SK-N-SH treated with all-trans-retinoic acid at 6 μM for 48 hours (cell line): ENCODE results near the gene POLR1E.

Experiments used
- ATAC-seq: fragments of 200-7000 bp; cut with Tn5 transposase; 3 replicates; pipeline ENCODE4 v1.9.1; 2020; ENCODE audit warnings: mild to moderate bottlenecking, moderate library complexity
- ARNTL ChIP-seq: fragments of 450-650 bp; formaldehyde crosslinking; IDR thresholded peaks from 2 replicates; pipeline ENCODE4 v1.5.0; 2020; ENCODE audit warnings: low read depth, mild to moderate bottlenecking, moderate library complexity, borderline replicate concordance
- BACH2 ChIP-seq: fragments of 250-450 bp; sonication (Bioruptor Pico); IDR thresholded peaks from 2 replicates; pipeline ENCODE4 v1.9.0; 2021; ENCODE audit warnings: mild to moderate bottlenecking, borderline replicate concordance
- CSDC2 ChIP-seq: fragments of 250-450 bp; sonication (Bioruptor Pico); IDR thresholded peaks from 2 replicates; pipeline ENCODE4 v1.5.0; 2020; ENCODE audit warnings: mild to moderate bottlenecking, moderate library complexity
- ESRRG ChIP-seq: fragments of 250-450 bp; sonication (Bioruptor Pico); IDR thresholded peaks from 2 replicates; pipeline ENCODE4 v1.6.1; 2021; ENCODE audit warnings: mild to moderate bottlenecking
- GLIS3 ChIP-seq: fragments of 250-450 bp; sonication (Bioruptor Pico); IDR thresholded peaks from 2 replicates; pipeline ENCODE4 v1.5.0; 2020; ENCODE audit warnings: mild to moderate bottlenecking, moderate library complexity
- ISL1 ChIP-seq: fragments of 250-450 bp; sonication (Bioruptor Pico); IDR thresholded peaks from 2 replicates; pipeline ENCODE4 v2.1.2; 2022; ENCODE audit warnings: mild to moderate bottlenecking, moderate library complexity
- OSR1 ChIP-seq: fragments of 250-450 bp; sonication (Bioruptor Pico); IDR thresholded peaks from 2 replicates; pipeline ENCODE4 v1.8.0; 2022; ENCODE audit warnings: moderate library complexity, mild to moderate bottlenecking, inconsistent platforms
- PPARA ChIP-seq: fragments of 250-450 bp; sonication (Bioruptor Pico); IDR thresholded peaks from 2 replicates; pipeline ENCODE4 v1.5.0; 2020; ENCODE audit warnings: mild to moderate bottlenecking, borderline replicate concordance
- RARB ChIP-seq: fragments of 250-450 bp; sonication (Bioruptor Pico); IDR thresholded peaks from 2 replicates; pipeline ENCODE4 v1.8.0; 2021; ENCODE audit warnings: mild to moderate bottlenecking, moderate library complexity
- SNAI2 ChIP-seq: fragments of 250-450 bp; sonication (Bioruptor Pico); IDR thresholded peaks from 2 replicates; pipeline ENCODE4 v1.5.0; 2020; ENCODE audit warnings: mild to moderate bottlenecking, moderate library complexity
- TCF4 ChIP-seq: fragments of 250-450 bp; sonication (Bioruptor Pico); IDR thresholded peaks from 2 replicates; pipeline ENCODE4 v1.8.0; 2021; ENCODE audit warnings: mild to moderate bottlenecking, moderate library complexity, borderline replicate concordance
- TOX ChIP-seq: fragments of 250-450 bp; sonication (Bioruptor Pico); IDR thresholded peaks from 2 replicates; pipeline ENCODE4 v1.8.0; 2021; ENCODE audit warnings: mild to moderate bottlenecking, moderate library complexity, borderline replicate concordance
- ZC3H10 ChIP-seq: fragments of 250-450 bp; sonication (Bioruptor Pico); IDR thresholded peaks from 2 replicates; pipeline ENCODE4 v1.5.1; 2021; ENCODE audit warnings: mild to moderate bottlenecking, moderate library complexity
- ZFP3 ChIP-seq: fragments of 250-450 bp; sonication (Bioruptor Pico); IDR thresholded peaks from 2 replicates; pipeline ENCODE4 v1.5.0; 2020; ENCODE audit warnings: mild to moderate bottlenecking, moderate library complexity
- ZFP30 ChIP-seq: fragments of 450-650 bp; formaldehyde crosslinking; IDR thresholded peaks from 2 replicates; pipeline ENCODE4 v1.5.0; 2022; ENCODE audit warnings: mild to moderate bottlenecking, moderate library complexity
- ZNF565 ChIP-seq: fragments of 450-650 bp; formaldehyde crosslinking; conservative IDR thresholded peaks from 2 replicates; pipeline ENCODE4 v1.5.0; 2020; ENCODE audit warnings: low read depth, mild to moderate bottlenecking, moderate library complexity
- ZNF70 ChIP-seq: fragments of 450-650 bp; formaldehyde crosslinking; IDR thresholded peaks from 2 replicates; pipeline ENCODE4 v1.5.0; 2020; ENCODE audit warnings: mild to moderate bottlenecking, moderate library complexity
- ZNF8 ChIP-seq: fragments of 450-650 bp; formaldehyde crosslinking; IDR thresholded peaks from 2 replicates; pipeline ENCODE4 v1.5.0; 2020; ENCODE audit warnings: mild to moderate bottlenecking, moderate library complexity
- TF ChIP-seq, protein P1 (sequence below): fragments of 250-450 bp; sonication (Bioruptor Pico); IDR thresholded peaks from 2 replicates; pipeline ENCODE4 v1.8.0; 2021; ENCODE audit warnings: low read depth, mild to moderate bottlenecking, moderate library complexity, borderline replicate concordance
- TF ChIP-seq, protein P2 (sequence below): fragments of 250-450 bp; sonication (Bioruptor Pico); IDR thresholded peaks from 2 replicates; pipeline ENCODE4 v1.5.1; 2021; ENCODE audit warnings: mild to moderate bottlenecking, moderate library complexity
- TF ChIP-seq, protein P3 (sequence below): fragments of 250-450 bp; sonication (Bioruptor Pico); IDR thresholded peaks from 2 replicates; pipeline ENCODE4 v1.8.0; 2020; ENCODE audit warnings: mild to moderate bottlenecking, moderate library complexity, borderline replicate concordance
- TF ChIP-seq, protein P4 (sequence below): fragments of 250-450 bp; sonication (Bioruptor Pico); IDR thresholded peaks from 2 replicates; pipeline ENCODE4 v1.5.0; 2020; ENCODE audit warnings: mild to moderate bottlenecking, moderate library complexity

POLR1E gene

DNA sequence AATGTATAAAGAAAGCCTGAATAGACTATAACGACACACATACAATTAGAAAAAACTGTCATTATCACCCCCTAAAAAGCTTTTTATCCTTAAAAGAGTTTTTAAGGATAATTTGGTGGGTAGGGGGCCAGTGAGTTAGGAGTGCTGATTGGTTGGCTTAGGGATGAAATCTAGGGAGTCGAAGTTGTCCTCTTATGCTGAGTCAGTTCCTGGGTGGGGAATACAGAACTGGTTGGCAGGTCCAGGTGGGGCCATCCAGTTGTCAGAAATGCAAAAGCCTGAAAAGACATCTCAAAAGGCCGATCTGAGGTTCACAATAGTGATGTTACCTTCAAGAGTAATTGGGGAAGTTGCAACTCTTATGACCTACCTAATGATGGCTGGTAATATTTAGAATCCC is 34.1 kb upstream of the POLR1E start:
- TF ChIP-seq TCF4 (CRISPR knock-in tag) = no peak
- TF ChIP-seq, protein P1, sequence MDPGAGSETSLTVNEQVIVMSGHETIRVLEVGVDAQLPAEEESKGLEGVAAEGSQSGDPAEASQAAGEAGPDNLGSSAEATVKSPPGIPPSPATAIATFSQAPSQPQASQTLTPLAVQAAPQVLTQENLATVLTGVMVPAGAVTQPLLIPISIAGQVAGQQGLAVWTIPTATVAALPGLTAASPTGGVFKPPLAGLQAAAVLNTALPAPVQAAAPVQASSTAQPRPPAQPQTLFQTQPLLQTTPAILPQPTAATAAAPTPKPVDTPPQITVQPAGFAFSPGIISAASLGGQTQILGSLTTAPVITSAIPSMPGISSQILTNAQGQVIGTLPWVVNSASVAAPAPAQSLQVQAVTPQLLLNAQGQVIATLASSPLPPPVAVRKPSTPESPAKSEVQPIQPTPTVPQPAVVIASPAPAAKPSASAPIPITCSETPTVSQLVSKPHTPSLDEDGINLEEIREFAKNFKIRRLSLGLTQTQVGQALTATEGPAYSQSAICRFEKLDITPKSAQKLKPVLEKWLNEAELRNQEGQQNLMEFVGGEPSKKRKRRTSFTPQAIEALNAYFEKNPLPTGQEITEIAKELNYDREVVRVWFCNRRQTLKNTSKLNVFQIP = no peak
- TF ChIP-seq ZFP3 (CRISPR knock-in tag) = no peak
- no peak for TF ChIP-seq OSR1 (CRISPR knock-in tag)
- no peak for TF ChIP-seq CSDC2
- TF ChIP-seq PPARA (CRISPR knock-in tag) = no peak
- TF ChIP-seq GLIS3 (CRISPR knock-in tag) = no peak
- TF ChIP-seq ESRRG (CRISPR knock-in tag) = no peak
- no peak for TF ChIP-seq SNAI2 (CRISPR knock-in tag)
- TF ChIP-seq, protein P2, sequence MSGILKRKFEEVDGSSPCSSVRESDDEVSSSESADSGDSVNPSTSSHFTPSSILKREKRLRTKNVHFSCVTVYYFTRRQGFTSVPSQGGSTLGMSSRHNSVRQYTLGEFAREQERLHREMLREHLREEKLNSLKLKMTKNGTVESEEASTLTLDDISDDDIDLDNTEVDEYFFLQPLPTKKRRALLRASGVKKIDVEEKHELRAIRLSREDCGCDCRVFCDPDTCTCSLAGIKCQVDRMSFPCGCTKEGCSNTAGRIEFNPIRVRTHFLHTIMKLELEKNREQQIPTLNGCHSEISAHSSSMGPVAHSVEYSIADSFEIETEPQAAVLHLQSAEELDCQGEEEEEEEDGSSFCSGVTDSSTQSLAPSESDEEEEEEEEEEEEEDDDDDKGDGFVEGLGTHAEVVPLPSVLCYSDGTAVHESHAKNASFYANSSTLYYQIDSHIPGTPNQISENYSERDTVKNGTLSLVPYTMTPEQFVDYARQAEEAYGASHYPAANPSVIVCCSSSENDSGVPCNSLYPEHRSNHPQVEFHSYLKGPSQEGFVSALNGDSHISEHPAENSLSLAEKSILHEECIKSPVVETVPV (CRISPR knock-in tag) = no peak
- TF ChIP-seq ISL1 (CRISPR knock-in tag) = no peak
- TF ChIP-seq ZNF70 (CRISPR knock-in tag) = no peak
- TF ChIP-seq, protein P3, sequence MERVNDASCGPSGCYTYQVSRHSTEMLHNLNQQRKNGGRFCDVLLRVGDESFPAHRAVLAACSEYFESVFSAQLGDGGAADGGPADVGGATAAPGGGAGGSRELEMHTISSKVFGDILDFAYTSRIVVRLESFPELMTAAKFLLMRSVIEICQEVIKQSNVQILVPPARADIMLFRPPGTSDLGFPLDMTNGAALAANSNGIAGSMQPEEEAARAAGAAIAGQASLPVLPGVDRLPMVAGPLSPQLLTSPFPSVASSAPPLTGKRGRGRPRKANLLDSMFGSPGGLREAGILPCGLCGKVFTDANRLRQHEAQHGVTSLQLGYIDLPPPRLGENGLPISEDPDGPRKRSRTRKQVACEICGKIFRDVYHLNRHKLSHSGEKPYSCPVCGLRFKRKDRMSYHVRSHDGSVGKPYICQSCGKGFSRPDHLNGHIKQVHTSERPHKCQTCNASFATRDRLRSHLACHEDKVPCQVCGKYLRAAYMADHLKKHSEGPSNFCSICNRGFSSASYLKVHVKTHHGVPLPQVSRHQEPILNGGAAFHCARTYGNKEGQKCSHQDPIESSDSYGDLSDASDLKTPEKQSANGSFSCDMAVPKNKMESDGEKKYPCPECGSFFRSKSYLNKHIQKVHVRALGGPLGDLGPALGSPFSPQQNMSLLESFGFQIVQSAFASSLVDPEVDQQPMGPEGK (CRISPR knock-in tag) = no peak
- TF ChIP-seq ZNF565 (CRISPR knock-in tag) = no peak
- TF ChIP-seq ZNF8 (CRISPR knock-in tag) = no peak
- TF ChIP-seq BACH2 = no peak
- TF ChIP-seq TOX = no peak
- TF ChIP-seq ZFP30 (CRISPR knock-in tag) = no peak
- TF ChIP-seq, protein P4, sequence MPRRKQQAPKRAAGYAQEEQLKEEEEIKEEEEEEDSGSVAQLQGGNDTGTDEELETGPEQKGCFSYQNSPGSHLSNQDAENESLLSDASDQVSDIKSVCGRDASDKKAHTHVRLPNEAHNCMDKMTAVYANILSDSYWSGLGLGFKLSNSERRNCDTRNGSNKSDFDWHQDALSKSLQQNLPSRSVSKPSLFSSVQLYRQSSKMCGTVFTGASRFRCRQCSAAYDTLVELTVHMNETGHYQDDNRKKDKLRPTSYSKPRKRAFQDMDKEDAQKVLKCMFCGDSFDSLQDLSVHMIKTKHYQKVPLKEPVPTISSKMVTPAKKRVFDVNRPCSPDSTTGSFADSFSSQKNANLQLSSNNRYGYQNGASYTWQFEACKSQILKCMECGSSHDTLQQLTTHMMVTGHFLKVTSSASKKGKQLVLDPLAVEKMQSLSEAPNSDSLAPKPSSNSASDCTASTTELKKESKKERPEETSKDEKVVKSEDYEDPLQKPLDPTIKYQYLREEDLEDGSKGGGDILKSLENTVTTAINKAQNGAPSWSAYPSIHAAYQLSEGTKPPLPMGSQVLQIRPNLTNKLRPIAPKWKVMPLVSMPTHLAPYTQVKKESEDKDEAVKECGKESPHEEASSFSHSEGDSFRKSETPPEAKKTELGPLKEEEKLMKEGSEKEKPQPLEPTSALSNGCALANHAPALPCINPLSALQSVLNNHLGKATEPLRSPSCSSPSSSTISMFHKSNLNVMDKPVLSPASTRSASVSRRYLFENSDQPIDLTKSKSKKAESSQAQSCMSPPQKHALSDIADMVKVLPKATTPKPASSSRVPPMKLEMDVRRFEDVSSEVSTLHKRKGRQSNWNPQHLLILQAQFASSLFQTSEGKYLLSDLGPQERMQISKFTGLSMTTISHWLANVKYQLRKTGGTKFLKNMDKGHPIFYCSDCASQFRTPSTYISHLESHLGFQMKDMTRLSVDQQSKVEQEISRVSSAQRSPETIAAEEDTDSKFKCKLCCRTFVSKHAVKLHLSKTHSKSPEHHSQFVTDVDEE = no peak
- TF ChIP-seq ZC3H10 = no peak

DNA sequence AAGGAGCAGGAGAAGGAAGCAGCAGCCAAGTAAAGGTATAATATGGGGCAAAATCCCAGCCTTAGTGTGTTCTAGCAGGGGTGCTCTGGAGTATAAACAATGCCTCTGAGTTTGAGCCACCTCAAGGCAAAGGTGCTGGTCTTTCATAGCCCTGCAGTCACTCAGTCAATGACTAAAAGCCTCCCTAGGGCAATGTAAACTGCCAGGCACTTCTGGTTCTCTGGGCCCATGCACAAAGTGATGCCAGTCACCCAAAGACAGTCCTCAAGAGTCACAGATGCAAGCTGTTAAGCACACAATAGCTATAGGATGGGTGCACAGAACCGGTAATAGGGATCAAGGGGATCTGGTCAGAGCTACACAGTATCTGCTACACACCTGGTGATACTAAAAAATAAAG is 33.1 kb upstream of the POLR1E start:
- TF ChIP-seq ZNF8 (CRISPR knock-in tag) (no peak), BACH2 (no peak), ARNTL (CRISPR knock-in tag) (no peak), ISL1 (CRISPR knock-in tag) (no peak), TOX (no peak), RARB (no peak)
- TF ChIP-seq, protein P4 = no peak
- TF ChIP-seq, protein P1 = no peak
- ATAC-seq = peak; percentile 34

More for the DNA sequence above, 34.1 kb upstream of the POLR1E start:
- no peak for ATAC-seq
